GM18870 (cell line): ENCODE data around the gene OR4K2.
"Not testable (repeated sequence)": the region's sequence is repeated elsewhere in the genome, so short reads cannot be mapped to it uniquely, and the experiment has no call there.

ENCODE experiments used
- ATAC-seq: cut with Tn5 transposase; IDR thresholded peaks from one replicate; pipeline ENCODE4 v1.9.1; 2021; ENCODE audit warnings: moderate library complexity; ENCODE audit not compliant: unreplicated experiment

The OR4K2 gene, protein sequence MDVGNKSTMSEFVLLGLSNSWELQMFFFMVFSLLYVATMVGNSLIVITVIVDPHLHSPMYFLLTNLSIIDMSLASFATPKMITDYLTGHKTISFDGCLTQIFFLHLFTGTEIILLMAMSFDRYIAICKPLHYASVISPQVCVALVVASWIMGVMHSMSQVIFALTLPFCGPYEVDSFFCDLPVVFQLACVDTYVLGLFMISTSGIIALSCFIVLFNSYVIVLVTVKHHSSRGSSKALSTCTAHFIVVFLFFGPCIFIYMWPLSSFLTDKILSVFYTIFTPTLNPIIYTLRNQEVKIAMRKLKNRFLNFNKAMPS

DNA sequence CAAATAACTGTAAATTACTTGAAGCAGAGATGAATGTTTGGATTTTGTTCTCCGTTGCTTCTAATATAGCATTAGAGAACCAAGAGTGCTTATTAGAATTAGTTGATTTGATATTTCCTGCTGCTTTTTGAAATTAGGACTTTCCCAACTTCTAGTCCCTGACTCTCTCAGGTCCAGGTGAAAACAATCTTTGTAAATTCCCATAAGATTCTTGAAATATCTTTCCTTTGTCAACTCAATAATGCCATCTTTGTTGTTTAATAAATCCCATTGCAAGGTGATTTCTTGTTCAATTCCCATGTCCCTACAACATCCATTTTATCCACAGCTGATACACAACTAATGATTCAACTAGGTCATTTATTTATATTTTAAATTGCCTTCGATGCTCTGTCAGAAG, at the start of gene OR4K2:
Gene OR4K2, plus strand, starts transcription at position 301 of the 400 bp plus-strand sequence. CDS start 1,126 bp downstream, outside the sequence.
- ATAC-seq: no peak

DNA sequence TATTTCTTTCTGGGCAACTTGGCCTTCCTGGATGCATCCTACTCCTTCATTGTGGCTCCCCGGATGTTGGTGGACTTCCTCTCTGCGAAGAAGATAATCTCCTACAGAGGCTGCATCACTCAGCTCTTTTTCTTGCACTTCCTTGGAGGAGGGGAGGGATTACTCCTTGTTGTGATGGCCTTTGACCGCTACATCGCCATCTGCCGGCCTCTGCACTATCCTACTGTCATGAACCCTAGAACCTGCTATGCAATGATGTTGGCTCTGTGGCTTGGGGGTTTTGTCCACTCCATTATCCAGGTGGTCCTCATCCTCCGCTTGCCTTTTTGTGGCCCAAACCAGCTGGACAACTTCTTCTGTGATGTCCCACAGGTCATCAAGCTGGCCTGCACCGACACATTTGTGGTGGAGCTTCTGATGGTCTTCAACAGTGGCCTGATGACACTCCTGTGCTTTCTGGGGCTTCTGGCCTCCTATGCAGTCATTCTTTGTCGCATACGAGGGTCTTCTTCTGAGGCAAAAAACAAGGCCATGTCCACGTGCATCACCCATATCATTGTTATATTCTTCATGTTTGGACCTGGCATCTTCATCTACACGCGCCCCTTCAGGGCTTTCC, 47.2 kb upstream of the OR4K2 start:
- ATAC-seq: not testable (repeated sequence)

DNA sequence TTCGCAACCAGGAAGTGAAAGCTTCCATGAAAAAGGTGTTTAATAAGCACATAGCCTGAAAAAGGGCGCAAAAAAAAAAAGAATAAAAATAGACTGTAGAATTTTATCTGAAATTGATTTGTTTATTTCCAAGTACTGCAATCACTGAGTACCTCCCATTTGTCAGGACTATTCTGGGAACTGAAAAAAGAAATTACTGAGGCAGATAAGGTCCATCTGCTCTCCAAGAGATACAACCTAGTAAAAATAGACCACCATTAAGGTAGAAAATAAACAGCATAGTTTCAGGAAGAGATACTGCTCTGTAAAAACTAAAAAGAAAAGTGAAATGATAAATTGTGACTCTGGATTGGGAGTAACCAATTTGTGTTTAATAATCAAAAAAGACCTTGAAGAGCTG, 46.6 kb upstream of the OR4K2 start:
- ATAC-seq: no peak

DNA sequence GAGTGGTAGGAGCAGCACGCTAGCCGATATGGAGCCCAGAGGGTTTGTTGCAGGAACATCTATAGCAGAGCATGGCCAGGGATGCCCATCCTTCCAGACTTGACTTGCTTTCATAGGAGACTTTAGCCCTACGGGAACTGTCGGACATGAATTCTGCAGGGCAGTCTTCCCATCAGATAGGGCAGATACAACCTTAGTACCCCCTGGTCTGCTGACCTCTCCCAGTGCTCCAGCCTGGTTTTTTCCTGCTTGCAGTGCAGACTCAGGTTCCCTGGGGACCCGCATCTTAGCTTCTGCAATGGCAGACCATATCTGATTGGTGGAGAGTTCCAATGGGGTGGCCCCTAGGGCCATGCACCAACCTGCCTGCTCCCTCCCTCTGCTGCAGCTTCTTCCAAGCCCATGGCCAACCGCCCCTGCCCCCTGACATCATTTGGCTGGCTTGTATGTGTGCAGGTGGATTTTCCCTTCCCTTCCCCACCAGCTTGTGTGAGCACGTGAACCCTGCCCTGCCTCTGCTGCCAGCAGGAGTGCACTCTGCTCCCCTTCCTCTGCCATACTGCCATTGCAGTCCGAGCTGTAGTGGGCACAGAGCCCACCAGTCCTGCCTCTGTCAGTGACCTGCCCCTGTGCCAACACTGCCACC, 40.6 kb upstream of the OR4K2 start:
- not testable (repeated sequence) for ATAC-seq

DNA sequence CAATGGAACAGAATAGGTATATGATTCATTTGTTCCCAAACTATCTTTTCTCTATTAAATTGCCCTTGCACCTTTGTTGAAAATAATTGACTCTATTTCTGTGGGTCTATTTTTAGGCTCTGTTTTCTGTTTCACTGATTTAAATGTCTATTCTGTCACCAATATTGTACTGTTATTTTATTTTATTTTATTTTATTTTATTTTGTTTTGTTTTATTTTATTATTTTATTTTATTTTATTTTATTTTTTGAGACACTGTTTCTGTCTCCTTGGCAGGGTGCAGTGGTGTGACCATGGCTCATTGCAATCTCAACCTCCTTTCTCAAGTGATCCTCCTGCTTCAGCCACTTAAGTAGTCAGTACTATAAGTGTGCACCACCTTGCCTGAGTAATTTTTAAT, 36.5 kb upstream of the OR4K2 start:
- ATAC-seq: no peak

DNA sequence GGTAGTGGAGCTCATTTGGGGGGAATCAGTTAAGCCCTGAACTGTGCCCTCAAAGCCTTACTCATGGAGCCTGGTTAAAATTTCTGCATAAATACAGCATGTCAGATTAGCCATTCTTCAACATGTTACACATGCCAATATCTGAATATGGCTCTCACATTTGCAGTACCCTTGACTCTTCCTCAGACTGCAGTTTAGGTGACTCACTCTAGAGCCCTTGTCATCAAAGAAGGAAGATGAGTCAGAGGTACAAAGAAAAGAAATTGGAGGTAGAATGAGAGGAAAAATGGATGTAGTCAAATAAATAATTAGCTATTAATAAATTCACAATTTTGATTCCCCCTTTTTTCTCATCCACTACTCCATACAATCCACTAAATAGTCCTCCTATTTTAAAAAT, 23.6 kb upstream of the OR4K2 start:
- ATAC-seq: no peak

DNA sequence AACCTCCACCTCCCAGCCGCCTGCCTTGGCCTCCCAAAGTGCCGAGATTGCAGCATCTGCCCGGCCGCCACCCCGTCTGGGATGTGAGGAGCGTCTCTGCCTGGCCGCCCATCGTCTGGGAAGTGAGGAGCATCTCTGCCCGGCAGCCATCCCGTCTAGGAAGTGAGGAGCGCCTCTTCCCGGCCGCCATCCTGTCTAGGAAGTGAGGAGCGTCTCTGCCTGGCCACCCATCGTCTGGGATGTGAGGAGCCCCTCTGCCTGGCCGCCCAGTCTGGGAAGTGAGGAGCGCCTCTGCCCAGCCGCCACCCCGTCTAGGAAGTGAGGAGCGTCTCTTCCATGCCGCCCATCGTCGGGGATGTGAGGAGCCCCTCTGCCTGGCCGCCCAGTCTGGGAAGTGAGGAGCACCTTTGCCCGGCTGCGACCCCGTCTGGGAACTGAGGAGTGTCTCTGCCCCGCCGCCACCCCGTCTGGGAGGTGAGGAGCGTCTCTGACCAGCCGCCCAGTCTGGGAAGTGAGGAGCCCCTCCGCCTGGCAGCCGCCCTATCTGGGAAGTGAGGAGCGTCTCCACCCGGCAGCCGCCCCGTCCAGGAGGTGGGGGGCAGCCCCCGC, 8.8 kb upstream of the OR4K2 start:
- ATAC-seq: not testable (repeated sequence)

DNA sequence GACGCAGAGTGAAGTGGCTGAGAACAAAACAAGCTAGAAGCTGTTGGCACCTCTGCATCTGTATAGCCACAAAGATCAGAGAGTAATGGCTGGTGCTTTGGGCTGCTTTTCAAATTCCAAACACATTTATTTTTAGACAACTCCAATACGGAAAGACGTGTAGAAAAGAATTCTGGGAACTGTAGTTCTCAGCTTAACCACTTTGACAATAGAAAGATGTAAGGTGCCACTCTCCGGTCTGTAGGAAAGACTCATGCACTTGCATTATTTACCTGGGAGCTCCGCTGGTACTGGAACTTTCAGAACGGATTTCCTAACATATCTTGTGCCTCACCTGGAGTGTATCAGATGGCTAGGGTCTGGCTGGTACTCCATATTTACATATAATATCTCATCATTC, 1.8 kb upstream of the OR4K2 start:
- ATAC-seq: no peak

DNA sequence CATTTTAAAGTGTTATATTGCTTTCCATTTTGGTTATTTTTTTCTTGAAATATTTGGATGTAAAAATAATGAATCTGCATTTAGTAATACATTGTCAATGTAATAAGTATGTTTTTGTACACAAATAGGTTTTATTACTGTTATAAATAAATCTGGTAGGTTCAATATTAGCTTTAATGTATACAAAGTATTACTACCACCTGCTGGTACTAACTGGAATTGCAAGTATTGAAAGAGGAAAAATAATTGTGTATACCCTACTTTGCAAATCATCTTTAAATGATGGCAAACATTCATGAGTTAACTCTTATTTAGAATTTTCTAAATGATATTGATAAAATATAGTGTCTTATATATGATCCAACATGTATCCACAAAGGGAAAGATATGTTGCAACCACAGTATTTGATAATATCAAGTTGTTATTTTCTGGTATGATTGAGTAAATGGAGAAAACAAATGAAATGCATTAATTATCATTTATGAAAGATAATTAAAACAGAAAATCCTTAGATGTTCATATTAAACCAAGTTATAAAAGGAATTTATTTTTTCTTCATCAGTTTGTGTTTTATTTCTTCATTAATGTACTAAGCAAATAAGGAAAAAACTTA, 3.2 kb downstream of the OR4K2 start:
- ATAC-seq: no peak

DNA sequence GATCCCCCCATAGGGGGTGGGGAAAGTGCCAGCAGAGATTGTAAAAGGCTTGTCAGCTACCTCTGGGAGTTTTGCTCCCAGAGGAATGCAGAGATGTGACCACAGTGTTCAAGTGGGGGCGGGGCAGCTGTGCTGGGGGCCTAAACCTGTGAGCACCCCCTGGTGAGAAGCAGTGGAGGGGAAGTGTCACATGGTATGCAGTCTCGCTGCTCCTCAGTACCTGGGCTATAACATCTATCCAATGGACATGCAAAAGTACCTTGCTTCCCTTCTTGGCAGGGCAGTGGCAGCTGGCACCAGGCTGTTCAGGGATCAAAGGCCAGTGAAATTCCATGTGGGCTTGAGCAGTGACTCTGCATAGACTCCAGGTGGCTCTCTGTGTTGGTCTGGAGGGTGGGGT, 20.3 kb downstream of the OR4K2 start:
- no peak for ATAC-seq

DNA sequence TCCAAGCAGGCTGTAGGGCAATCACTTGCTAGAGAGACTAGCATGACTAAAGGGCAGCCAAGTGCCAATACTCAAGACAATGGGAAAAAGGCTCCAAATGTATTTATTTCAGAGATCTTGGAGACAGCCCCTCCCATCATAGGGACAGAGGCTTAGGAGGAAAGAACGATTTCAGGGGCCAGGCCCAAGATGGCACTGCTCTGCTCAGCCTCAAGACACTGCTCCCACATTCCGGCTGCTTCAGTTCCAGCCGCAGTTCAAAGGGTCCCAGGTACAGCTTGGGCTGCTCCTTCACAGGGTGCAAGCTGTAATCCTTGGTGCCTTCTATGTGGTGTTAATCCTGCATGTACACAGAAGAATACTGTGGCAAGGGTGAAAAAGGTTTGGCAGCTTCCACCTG, 26.1 kb downstream of the OR4K2 start:
- ATAC-seq: no peak

DNA sequence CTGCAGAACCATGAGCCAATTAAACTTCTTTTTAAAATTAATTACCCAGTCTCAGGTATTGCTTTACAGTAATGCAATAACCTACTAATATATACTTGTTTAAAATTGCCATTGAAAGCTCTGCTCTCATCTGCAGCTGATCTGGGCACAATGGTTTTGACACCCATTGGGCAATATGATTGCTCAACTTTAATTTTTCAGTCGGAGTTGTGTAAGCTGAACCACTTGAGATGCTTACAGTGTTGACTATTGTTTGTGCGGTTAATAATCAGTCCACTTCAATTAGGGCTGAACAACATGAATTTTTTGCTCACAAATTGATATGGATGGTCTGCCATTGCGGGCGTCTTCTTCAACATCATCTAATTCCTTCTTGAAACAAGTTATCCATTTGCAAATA, 27.5 kb downstream of the OR4K2 start:
- no peak for ATAC-seq

DNA sequence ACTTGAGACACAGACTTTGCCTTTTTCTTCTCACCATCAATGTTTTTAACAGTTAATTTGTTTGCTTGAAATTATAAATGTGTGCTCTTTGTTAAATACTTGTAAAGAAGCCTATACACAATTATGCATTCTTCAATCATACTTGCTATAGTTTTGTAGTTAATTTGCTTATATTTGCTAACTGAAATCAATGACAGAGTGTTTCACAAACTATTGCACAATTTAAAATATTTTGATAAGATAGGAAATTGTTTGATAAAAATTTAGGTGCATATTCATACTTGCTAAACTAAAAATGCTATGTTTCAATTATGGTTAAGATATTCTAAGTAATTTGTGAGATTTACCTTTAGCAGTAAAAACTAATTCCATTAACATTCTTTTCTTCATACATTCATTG, 31.7 kb downstream of the OR4K2 start:
- no peak for ATAC-seq

DNA sequence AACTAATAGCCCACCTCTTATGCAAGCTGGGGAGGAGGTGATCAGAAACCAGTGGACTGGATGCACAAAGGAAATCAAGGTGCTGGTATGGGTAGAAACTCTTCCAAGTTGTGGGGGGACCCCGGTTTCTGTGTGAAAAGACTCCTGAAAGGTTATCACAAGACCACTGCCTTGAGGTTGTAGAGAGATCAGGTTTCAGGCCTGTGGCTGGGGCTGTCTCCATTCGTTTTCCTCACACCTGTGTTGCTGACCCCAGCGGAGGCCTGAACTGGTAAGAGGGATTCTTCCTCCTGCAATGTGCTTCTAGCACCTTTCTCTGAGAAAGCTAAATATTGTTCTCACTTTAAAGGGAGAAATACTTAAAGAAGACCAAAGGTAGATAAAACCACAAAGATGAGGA, 36.2 kb downstream of the OR4K2 start:
- no peak for ATAC-seq

DNA sequence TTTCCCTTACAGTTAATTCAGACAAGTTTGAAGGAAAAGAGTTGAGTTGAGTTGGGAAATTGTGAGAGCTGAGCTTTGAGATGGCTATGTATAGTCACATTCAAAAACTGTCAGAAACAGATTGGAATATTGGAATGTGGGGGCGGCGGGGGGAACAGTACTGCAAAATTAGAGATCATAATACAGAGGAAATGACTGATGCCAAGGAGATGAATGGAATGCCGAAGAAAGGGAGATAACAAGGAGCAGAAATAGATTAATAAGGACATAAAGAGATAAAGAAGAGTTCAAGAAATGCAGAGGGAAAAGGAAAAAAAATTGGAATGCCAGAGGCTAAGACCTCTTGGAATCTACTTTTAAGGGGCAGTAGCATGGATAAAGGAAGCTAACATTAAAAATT, 42.3 kb downstream of the OR4K2 start:
- no peak for ATAC-seq

DNA sequence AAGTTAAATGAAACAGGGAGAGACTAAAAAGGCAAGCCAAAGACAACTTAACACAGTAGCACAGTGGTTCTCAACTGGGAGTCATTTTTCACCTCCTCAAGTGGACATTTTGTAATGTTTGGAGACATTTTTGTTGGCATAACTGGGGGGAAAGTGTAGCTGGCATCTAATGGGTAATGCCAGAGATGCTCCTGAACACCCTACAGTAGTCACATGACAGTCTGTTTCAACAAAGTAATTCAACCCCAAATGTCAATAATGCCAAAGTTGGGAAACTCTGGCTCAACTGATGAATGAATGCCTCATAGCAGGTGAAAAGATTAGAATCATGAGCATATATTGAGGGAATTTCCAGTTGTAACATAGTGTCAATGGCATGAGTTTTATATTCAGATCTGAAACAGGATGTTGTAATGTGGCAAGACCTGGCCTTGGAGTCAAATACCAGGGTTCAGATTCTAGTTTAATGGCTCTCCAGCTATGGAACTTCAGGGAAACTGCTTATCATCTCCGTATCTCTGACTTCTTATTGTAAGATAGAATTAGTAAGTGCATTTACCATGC, 43.1 kb downstream of the OR4K2 start:
- no peak for ATAC-seq

DNA sequence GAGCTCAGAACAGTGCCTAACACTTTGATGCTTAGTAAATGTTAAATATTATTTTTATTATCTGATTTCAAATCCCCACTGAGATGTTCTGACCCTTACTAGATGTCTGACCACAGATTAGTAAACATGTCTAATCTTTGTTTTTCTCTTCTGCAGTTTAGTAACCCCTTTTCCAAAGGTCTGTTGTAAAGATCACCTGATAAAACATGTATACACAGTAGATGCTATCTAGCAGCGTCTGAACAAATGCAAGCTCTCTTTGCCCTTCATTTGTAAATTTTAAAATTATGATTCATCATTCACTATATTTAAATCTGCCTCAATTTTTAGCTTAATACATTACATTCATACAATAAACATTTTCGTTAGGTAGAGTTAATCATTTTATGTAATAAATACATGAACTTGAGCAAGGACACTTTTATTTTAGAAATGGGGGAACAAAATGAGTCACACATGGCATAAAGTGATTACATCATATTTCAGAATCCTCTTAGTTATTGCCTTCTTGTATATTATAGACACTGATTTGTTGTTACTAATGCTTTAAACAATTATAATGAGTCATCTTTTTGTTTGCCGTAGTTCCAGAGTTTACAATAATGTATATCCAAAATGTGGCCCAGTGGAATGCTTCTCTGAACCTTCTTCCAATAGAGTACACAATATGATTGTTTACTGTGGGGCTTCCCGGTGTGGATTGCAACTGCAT, 43.8 kb downstream of the OR4K2 start:
- ATAC-seq: no peak

DNA sequence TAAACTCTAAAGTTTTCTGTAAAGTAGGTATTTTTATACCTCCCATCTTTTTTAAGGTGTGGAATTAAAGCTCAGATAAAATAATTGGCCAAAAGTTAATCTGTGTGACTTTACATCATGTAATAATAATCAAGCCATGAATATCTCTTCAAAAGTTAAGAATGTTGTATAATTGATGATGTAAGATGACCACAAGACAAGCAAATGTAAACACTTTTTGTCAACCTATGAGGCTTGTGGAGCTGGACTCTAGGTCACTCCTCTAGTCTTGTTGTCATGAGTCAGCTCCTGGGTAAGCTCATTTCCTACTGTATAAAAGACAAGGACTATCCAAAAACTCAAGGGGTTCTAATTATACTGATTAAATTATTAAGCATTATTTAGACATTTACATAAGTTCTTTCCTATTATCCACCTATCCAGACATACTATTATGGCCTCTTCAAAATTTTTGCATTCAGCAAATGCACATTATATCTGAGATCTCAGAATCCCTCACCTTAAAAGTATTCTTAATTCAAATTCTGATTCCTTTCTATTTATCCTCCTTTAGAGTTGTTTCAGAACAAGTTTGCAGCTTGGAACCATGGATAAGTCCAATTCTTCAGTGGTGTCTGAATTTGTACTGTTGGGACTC, 45.2 kb downstream of the OR4K2 start, which contains the start of gene OR4K5:
Gene OR4K5, plus strand, starts transcription at position 587 of the 637 bp plus-strand sequence. Its CDS starts 0 bp downstream, at position 587.
- ATAC-seq: no peak

DNA sequence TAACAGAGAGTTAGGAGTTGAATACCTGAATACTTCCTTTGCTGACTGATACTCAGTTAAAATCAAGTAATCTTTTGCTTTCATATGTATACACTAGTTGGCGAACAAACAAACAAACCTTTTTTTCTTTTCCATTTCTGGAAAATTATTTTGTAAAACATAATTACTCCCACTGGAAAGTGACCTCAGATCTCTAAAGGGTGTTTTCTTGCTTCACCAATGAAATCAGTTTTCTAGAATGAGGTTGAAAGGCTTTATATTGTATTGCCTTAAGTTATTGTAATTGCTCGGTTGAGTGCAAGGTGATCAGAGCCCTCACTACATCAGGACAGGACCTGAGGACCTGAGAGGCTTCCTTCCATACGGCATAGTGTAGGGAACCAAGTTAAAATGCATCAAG, 55.7 kb downstream of the OR4K2 start, which contains the start of gene OR4K1:
Gene OR4K1, plus strand, starts transcription at position 301 of the 400 bp plus-strand sequence. CDS start 4,750 bp downstream, outside the sequence.
- no peak for ATAC-seq
